Endodermal cell (in vitro differentiated cells): ENCODE results near the gene GCSAML. TPM values are rescaled to one million over a fixed set of nuclear protein-coding genes. Genes with fewer than 3 reads are reported as not detected.
"Not testable (repeated sequence)": the region's sequence is repeated elsewhere in the genome, so short reads cannot be mapped to it uniquely, and the experiment has no call there.

Source experiments
- DNase-seq: peaks from one replicate; pipeline ENCODE4 v3.0.0-alpha.2; 2017
- H3K27ac ChIP-seq: 2 replicates; pipeline ENCODE4 v1.5.1; 2013; ENCODE audit warnings: mild to moderate bottlenecking, low read depth, low read length, moderate library complexity
- H3K27me3 ChIP-seq: 2 replicates; pipeline ENCODE4 v1.6.1; 2013; ENCODE audit warnings: mild to moderate bottlenecking, low read length, moderate library complexity; ENCODE audit not compliant: insufficient read depth, control insufficient read depth, poor library complexity, severe bottlenecking
- H3K36me3 ChIP-seq: 2 replicates; pipeline ENCODE4 v1.7.0; 2013; ENCODE audit warnings: mild to moderate bottlenecking, low read length, moderate library complexity; ENCODE audit not compliant: control insufficient read depth, insufficient read depth
- H3K4me1 ChIP-seq: one replicate; pipeline ENCODE4 v1.7.0; 2013; ENCODE audit warnings: low read length; ENCODE audit not compliant: control insufficient read depth, insufficient read depth
- H3K4me3 ChIP-seq: 2 replicates; pipeline ENCODE4 v1.5.1; 2013; ENCODE audit warnings: mild to moderate bottlenecking, low read length, moderate library complexity
- H3K9ac ChIP-seq: 2 replicates; pipeline ENCODE4 v1.6.1; 2013; ENCODE audit warnings: mild to moderate bottlenecking, low read length, moderate library complexity; ENCODE audit not compliant: poor library complexity, severe bottlenecking; ENCODE audit errors: extremely low read depth
- H3K9me3 ChIP-seq: 2 replicates; pipeline ENCODE4 v1.6.1; 2013; ENCODE audit warnings: mild to moderate bottlenecking, low read length, moderate library complexity; ENCODE audit not compliant: control insufficient read depth
- H3K27ac Mint-ChIP-seq: 2 replicates; pipeline ENCODE4 v1.8.0; 2020; ENCODE audit warnings: mixed read lengths
- H3K27me3 Mint-ChIP-seq: 2 replicates; pipeline ENCODE4 v1.8.0; 2021; ENCODE audit warnings: mild to moderate bottlenecking, mixed read lengths; ENCODE audit not compliant: insufficient read depth
- H3K36me3 Mint-ChIP-seq: 2 replicates; pipeline ENCODE4 v1.8.0; 2020; ENCODE audit warnings: low read depth, mixed read lengths
- H3K4me1 Mint-ChIP-seq: 2 replicates; pipeline ENCODE4 v1.8.0; 2020; ENCODE audit warnings: mixed read lengths
- H3K4me3 Mint-ChIP-seq: 2 replicates; pipeline ENCODE4 v1.8.0; 2020; ENCODE audit warnings: mild to moderate bottlenecking, moderate library complexity, mixed read lengths
- H3K9me3 Mint-ChIP-seq: 2 replicates; pipeline ENCODE4 v1.8.0; 2020; ENCODE audit warnings: mild to moderate bottlenecking, mixed read lengths
- CTCF ChIP-seq: fragments of 200-600 bp; sonication (generic); conservative IDR thresholded peaks from 2 replicates; pipeline ENCODE4 v1.5.0; 2021; ENCODE audit warnings: antibody characterized with exemption, mild to moderate bottlenecking
- WGBS, 2 experiments: methylation state at CpG; one replicate each; pipeline versions ENCODE4 v1.1.5 to v1.1.7; 2013; ENCODE audit warnings: missing lambda C conversion rate in 2 of 2, mixed read lengths in 1 of 2; ENCODE audit not compliant: insufficient coverage in 1 of 2, insufficient read length in 1 of 2; 5-methylcytosine and 5-hydroxymethylcytosine counted together
- total RNA-seq, 2 donors: library from RNA; stranded (reverse); fragmentation: NEBNext Ultra II Directional in 1 of 2; extraction: Animal tissue kit (Norgen Biotek cat#: 25700) in 1 of 2; gene quantifications; 2 replicates in 1 of 2; 3 replicates in 1 of 2; pipeline ENCODE4 v1.2.1, GENCODE V29; 2021

GCSAML gene
- total RNA-seq, 2 donors from 2014 or later: not detected

GRCh38 chr1:247517795-247518612, 30.9 kb upstream of the GCSAML start:
- TF ChIP-seq CTCF: no peak
- peaks cover 41% of the 10 kb centered on the region for H3K9me3 Mint-ChIP-seq

GRCh38 chr1:247518613-247518891, 30.4 kb upstream of the GCSAML start:
- Mint-ChIP-seq H3K27ac (no peak overlapping the region), H3K36me3 (peaks cover 3% of the 10 kb centered on the region), H3K9me3 (peaks cover 44% of the 10 kb centered on the region), H3K4me3 (no peak overlapping the region), H3K4me1 (no peaks in the 10 kb centered on the region), H3K27me3 (peaks cover 11% of the 10 kb centered on the region)
- TF ChIP-seq CTCF: no peak
- Histone ChIP-seq H3K4me1 (no peaks in the 10 kb centered on the region), H3K27ac (no peak overlapping the region), H3K4me3 (no peak overlapping the region), H3K36me3 (no peaks in the 10 kb centered on the region), H3K27me3 (no peaks in the 10 kb centered on the region), H3K9me3 (no peaks in the 10 kb centered on the region), H3K9ac (no peak overlapping the region)
- WGBS, 2 experiments: 94 to 96% methylated on average over 14 to 19 of the region's 19 CpGs
- no peak for DNase-seq

More at GRCh38 chr1:247517795-247518612, 30.9 kb upstream of the GCSAML start:
- Histone ChIP-seq H3K27ac (no peak overlapping the region), H3K4me3 (no peak overlapping the region), H3K27me3 (no peaks in the 10 kb centered on the region), H3K4me1 (no peaks in the 10 kb centered on the region), H3K9ac (no peak overlapping the region), H3K36me3 (no peaks in the 10 kb centered on the region), H3K9me3 (no peaks in the 10 kb centered on the region)
- no peak overlapping the region for H3K27ac Mint-ChIP-seq
- no peaks in the 10 kb centered on the region for H3K4me1 Mint-ChIP-seq
- H3K27me3 Mint-ChIP-seq: peaks cover 11% of the 10 kb centered on the region
- WGBS, 2 experiments: 94% methylated on average over 43 to 72 of the region's 72 CpGs
- no peak for DNase-seq
- no peak overlapping the region for H3K4me3 Mint-ChIP-seq
- H3K36me3 Mint-ChIP-seq: peaks cover 3% of the 10 kb centered on the region

GRCh38 chr1:247521886-247522285, 27.0 kb upstream of the GCSAML start:
- Mint-ChIP-seq H3K27me3 (peaks cover 12% of the 10 kb centered on the region), H3K9me3 (peaks cover 40% of the 10 kb centered on the region)
- not testable (repeated sequence) for H3K27ac Mint-ChIP-seq, H3K4me1 Mint-ChIP-seq, DNase-seq, H3K9ac ChIP-seq, H3K27ac ChIP-seq, H3K4me3 ChIP-seq, H3K9me3 ChIP-seq, H3K36me3 ChIP-seq, H3K4me1 ChIP-seq, H3K27me3 ChIP-seq, H3K4me3 Mint-ChIP-seq, H3K36me3 Mint-ChIP-seq
- 90% methylated on average over 20 of the region's 30 CpGs; no CpG with 5 or more reads in 1 of the 2 experiments for WGBS, 2 experiments
